HG03378 (cell line): ENCODE data around the gene PRKAR1A.

Source experiments
- ATAC-seq: cut with Tn5 transposase; IDR thresholded peaks from one replicate; pipeline ENCODE4 v1.9.1; 2021; ENCODE audit warnings: mild to moderate bottlenecking, moderate library complexity; ENCODE audit not compliant: unreplicated experiment

PRKAR1A gene

DNA sequence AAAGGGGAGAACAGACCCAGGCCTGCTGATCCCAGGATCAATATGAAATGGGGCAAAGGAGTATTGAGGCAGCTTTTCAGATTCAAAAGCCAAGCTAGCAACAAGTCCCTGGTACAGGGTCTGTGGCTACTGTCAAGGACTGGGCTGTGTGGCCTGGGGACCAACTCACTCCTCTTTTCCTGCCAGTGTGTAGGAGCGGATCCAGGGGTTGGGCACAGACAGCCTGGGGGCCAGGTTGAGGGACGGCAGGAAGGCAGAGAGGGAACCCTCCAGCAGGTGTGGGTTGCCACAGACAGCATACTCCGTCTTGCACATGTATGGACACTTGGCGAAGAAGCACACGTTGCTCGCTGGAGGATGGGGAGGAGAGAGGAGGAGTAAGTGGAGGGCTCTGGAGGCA is 29.6 kb downstream of the PRKAR1A start:
- ATAC-seq: no peak

DNA sequence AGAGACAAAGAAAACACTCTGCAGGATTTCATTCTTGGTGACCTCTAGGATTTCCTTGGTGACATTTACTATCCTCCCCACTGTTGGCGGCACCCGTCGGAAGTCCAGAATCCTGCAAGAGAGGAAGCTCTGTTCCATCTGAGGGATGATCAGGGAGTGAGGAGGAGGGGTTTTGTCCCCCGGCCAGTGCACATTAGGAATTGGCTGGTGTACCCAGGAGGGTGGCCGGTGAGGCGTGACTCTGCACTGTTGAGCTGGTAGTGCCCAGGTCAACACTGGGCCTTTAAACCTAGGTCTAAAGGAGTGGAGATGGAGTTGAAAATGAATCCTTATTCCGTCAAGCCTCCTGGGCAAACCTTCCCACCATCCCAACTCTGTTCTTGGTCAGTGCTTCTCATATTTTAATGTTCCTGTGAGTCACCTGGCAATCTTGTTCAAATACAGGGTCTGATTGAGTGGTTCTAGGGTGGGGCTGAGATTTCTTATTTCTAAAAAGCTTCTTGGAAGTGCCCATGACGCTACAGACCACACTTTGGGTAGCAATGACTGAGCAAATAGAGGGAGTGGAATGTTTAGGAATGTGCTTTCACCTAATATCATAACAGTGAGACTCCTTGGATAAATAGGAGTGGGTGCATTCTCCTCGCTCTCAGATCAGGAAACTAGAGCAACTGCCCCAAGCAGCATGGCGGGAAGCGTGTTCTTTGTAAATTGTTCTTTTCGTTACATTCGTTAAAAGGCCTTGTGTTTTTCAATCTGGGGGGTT is 30.7 kb downstream of the PRKAR1A start:
- ATAC-seq: no peak

DNA sequence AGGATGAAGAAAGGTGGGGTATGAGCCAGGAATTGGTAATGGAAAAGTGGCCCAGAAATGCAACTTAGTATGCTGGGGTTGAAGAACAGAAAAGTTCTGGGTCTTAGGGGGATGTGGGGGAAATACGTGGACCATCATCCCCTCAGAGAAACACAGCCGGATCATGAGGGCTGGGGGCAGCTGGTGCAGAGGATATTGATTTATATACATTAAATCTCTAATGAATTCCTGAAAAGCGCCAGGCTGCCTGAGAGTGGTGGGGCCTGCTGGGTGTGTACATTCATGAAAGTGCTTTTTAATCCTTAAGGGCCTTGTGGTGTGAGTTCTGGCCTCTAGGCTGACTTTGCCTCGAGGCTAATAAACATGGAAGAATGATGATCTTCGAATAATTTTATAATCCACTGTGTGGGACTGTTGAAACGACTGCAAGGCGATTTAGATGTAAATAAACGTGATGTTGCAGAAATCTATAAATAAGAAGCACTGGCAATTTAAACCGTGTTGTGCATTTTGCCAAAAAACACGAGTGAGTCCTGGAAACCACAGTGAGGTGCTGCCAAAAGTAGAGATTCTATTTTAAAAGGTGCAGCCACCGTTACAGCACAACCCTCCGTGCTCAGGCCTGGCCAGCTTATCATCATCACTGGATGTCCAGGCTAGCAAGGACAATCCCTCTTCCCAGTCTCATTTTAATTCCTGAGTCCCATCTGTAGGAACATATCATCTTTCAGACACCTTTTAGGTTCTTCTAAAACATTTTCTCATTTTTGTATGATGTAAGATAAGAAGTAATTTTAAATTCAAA is 32.1 kb downstream of the PRKAR1A start:
- no peak for ATAC-seq

DNA sequence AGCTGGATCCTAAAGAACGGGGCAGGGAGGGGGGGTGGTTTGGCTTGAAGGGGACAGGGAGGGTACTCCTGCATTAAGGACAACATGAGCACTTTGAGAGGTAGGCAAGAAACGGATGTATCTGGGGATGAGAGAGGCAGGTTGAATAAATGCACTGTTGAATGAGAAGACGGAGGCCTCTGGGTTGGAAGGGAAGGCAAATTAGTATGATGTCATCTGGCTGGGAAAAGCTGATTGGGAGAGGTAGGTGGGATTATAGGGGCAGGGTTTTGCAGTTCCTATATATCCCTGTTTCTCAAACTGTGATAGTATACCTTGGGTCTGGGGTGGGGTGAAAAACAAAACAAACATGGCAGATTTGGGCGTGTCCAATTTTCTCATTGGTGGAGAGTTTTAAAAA is 44.3 kb downstream of the PRKAR1A start:
- ATAC-seq: no peak

DNA sequence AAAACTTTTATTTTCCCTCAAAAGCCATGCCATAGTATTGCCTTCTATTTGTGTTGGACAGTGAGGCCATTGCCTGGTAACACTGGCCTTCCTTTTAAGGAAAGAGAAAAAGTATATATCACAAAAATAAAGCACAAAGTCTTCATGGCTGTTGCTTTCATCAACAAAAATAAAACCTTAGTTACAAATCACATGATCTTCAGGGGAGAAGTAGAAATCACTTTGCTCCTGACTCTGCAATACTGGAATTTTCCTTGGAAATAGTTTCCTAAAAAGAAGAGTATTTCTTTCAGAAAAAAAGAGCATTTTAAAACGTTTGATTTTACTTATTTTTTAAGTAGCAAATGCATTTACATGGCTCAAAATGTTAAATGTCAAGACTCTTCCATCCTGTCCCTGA is 47.1 kb downstream of the PRKAR1A start:
- no peak for ATAC-seq

DNA sequence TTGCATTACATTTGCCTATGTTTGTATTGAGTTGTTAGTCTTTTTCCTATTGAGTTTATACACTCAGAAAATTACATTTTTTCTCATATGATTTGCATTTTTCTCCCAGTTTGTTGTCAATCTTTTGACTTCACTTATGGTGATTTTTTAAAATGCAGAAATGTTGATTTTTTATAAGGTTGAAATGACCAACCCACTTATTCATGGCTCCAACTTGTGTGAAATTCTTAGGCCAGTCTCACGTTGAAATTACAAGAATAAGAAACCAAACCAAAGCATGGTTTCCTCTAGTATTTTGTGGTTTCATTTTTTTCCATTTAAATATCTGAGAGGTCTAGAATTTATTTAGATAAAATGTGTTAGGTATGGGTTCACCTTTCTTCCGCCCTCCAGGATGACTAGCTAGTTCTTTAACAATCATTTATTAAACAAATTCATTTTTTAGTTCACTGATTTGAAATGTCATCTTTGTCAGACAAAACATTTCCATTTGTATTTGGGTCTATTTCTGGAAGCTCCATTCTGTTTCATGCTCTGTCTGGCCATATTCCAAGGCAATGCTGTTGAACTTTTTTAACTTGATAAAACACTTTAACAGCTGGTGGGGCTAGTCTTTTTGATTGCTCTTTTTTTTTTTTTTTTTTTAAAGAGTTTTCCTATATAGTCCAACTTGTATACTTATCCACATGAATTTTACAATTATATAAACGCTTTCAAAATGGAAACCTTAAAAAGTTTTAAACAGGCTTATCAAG is 48.9 kb downstream of the PRKAR1A start:
- no peak for ATAC-seq

DNA sequence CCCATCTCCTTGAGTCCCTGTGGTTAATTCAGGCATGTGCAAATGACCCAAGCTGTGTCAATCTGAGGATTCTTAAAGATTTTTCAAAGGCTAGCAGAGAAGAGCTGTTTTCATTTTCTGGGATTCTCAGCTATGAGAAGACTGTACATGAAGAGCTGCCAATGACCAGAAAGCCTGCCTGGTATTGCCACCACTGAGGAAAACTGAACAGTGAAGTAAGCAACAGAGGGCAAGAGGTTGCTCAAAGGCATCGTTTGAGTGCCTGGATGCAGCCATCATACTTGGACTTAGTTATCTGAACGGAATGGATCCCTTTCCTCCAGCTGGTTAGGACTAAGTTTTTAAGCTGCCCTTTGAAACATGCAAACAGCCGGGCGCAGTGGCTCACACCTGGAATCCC is 50.5 kb downstream of the PRKAR1A start:
- no peak for ATAC-seq

DNA sequence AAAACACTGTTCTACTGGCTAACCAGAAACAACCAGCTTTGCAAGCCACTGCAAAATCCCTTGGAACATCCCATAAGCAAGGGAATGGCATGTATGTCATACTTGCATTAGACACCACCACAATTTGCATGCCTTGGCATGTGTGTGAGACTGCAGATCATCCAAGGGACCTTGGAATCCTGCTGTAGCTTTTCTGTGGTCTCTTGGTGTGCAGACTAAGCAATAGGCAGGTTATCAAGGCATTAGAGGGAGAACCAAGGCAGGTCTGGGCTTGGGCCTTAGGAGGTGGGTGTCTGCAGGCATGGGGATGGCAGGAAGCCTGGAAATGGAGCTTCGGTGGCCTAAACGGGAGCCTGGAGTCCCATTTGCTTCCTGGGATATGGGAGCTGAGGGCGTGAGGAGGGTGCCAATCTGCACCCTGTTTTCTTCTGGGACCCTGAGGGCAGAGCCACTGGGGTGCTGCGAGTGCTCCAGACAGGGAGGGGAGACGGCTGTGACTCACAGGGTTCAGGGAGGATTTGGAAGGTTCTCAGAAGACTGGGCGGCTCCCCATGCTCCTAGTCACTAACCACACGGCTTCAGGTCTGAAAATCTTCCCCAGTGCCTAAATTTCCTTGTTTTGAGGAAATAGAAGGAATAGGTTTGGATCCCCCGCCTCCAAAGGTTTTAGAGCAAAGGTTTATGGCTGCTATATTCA is 52.3 kb downstream of the PRKAR1A start:
- no peak for ATAC-seq

DNA sequence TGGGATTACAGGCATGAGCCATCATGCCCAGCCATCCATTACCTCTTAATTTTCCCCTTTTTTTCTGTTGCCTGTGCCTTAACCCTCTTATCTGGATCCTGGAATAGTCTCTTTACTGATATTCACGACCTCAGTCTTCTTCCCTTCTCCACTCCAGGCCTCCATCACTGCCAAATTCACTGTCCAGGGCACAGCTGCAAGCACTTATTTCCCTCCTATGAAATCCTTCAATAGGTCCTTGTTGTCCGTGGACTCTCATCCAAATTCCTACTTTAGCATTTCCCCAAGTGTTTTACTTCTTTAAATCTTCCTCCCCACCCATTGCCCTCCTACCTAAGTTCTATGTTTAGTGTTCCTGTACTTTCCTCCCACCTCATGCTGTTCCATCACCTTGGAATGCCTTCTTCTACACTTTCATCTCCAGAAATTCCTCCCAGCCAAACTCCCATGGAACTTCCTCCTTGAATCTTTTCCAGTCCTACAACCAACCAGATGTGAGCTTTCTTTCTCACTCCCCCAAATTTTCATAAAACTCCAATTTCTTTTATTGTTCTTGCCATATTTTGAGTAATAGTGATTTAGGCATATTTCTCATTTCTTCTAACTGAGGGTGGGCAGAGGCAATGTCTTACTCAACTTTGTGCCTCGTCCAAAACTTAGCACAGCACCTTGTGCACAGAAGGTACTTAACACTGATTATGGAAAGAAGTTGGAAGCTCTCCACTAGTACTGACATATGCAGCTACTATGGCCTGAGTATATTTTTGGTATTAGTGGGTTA is 53.6 kb downstream of the PRKAR1A start:
- ATAC-seq: no peak

DNA sequence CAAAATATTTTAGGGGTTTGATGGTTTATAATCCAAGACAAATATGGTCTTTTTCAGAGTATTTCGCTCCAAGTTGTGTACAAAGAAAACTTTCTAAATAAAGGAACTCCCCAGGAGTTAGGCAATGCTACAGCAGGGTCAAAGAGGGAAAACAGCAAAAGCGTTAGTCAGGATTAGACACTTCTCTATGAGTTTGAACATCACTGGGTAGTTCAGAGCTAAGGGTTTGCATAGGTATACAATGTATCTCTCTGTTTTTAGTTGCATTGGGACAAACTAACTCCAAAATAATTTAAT is 54.2 kb downstream of the PRKAR1A start:
- no peak for ATAC-seq

DNA sequence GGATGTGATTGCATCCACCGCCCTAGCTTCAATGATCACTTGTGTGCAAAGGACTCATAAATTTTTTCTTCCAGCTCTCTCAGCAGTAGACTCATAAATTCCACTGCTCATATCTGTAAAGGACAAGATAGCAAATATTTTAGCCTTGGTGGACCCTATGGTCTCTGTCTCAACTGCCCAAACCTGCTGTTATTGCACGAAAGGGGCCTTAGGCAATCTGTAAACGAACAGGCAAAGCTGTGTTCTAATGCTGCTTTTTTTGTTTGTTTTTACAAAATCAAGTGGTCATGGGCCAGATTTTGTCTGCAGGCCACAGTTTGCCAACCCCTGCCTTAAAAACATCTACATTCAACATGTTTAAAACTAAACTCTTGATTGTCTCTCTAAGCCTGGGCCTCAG is 54.8 kb downstream of the PRKAR1A start:
- ATAC-seq: no peak

DNA sequence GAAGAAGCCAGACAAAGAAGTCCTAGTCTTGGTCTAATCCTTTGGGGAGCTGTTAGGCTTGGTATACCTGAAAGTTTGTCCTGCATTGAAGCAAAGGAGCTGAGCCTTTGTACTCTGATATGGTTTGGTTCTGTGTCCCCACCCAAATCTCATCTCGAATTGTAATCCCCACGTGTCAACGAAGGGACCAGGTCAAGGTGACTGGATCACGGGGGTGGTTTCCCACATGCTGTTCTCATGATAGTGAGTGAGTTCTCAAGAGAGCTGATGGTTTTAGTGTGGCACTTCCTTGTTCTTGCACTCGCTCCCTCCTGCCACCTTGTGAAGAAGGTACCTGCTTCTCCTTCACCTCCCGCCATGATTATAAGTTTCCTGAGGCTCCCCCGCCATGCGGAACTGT is 55.4 kb downstream of the PRKAR1A start:
- no peak for ATAC-seq

DNA sequence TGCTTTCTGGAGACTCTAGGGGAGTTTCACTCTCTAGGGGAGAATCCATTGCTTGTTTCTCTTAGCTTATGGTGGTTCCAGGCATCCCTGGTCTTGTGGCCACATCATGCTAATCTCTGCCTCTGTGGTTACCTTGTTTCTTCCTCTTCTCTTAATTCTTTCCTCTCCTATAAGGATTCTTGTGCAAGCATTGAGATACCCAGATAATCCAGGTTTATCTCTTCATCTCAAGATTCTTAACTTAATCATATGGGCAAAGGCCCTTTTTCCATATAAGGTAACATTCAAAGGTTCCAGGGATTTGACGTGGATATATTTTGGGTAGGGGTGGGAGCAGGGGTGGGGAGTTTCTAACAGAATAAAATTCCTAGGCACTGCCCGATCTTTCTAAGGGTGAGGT is 56.4 kb downstream of the PRKAR1A start:
- ATAC-seq: no peak

DNA sequence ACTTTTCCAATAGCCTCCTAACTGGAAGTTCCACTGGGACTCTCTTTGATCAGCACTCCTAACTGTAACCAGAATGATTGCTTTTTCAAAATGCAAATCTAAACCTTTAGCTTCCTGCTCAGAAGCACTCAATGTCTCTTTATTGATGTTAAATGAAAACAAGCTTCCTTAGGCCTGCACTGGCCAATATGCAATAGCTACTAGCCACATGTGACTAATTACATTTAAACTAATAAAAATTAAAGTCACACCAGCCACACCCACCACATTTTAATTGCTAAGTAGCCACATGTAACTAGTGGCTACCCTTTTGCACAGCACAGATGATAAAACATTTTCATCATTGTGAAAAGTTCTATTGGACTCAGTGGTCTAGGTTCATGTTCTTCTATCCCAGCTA is 57.1 kb downstream of the PRKAR1A start:
- ATAC-seq: no peak

DNA sequence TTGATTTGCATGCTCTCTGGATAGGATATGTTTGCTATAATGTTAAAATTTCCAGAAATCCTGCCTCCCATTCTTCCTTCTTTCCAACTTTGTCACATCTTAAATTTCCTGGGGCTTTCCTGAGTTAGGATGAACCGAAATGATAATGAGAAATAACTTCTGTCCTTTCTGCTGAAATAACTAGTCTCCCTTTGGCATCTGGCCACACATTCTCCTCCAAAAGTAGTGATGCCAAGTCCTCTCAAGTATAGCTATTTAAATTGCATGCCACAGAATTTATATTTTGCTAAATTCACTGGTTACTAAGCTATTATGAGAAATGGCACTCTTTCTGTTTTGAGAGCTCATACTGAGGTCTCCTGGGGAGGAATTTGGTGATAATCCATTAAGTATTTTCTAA is 58.3 kb downstream of the PRKAR1A start:
- ATAC-seq: no peak

DNA sequence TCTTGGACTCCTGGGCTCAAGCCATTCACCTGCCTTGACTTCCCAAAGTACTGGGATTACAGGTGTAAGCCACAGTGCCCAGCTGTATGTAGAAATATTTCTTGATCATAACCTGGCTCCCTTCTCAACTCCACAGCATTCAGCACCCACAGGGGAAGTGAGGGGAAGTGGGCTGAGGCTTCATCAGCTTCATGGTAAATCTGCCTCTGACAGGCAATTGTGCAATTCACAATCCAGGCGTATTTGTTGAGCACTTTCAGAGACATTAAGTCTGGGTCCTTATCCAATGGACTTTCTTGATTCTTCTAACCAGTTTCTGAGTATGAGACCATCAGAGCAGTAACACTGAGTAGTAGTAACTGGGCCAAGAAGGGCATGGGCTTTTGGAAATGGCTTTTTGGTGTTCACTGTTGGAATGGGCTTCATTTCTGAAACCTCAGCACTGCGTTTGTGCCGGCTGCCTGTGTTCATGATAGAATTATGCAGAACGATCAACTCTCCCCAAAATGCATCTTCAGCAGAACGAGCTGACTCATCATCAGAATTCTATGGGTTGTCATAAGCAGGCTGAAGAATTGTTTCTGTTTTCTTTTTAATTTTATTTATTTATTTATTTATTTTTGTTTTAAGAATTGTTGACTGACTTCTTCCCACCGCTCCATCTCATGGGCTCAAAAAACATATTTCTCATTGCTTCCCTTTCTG is 60.1 kb downstream of the PRKAR1A start:
- ATAC-seq: no peak

DNA sequence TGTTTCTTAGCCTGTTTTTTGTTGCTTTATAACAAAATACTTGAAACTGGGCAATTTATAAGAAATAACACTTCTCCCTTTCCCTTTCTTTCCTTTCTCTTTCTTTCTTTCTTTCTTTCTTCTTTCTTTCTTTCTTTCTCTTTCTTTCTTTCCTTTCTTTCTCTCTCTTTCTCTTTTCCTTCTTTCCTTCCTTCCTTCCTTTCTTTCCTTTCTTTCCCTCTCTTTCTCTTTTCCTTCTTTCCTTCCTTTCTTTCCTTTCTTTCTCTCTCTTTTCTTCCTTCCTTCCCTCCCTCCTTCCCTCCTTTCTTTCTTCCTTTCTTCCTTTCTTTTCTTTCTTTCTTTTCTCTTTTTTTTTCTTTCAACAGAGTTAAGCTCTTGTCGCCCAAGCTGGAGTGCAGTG is 61.1 kb downstream of the PRKAR1A start:
- no peak for ATAC-seq

DNA sequence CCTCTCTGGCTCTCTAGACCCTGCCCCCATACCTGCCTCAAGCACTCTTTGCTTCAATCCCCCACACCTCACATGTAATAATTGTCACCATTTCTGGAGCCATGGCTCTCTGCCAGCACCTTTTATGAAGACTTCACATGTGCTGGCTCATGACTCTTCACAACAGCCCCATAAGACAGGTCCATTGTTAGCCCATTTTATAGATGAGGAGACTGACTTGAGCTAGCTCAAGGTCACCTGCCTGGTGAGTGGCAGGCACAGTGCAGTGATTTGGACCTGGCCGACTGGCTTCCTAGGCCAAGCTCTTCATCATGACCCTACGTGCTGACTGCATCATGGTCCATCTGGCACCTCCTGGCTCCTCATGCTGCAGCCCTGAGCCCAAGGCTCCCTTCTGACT is 63.9 kb downstream of the PRKAR1A start:
- ATAC-seq: no peak

DNA sequence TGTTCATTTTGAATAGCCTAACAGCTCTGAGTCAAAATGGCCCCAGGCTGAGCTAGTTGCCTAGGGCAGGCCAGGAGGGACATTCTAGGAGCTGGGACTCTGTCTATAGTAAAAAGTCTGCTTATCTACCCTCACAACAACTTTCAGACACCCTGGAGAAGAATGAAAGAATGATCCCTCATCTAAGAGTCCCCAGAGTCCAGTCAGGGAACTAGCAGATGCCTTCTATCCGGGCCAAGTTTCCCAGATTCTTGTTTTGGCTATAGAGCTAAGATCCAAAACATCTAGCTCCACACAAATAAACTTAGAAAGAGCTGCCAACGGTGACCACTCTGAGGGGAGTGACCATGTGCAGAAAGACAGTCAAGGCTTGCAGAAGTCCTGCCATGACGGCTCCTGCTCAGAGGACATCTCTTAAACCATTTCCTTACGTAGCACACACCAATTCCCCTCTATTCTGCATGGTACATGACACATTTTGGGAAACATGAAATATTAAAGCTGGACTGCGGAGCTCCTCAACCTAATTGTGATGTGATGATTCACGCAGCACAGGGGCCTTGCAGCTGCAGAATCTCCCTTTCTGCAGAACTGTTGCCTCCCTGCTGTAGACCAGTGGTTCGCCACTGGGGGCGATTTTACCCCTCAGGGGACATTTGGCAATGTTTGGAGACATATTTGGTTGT is 64.7 kb downstream of the PRKAR1A start:
- ATAC-seq: no peak

DNA sequence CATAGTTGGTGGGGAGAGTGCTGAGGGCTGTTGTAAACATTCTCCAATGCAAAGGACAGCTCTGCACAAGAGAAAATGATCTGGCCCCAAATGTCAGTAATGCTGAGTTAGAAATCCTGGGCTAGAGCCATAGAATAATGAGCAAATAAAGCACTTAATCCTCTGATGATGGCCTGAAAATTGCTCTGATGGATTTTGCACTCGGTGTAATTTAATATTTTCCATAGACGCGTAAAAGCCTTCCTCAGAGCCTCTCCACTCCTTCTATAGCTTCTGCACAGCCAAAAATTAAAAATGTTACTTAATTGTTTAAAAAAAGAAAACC is 65.2 kb downstream of the PRKAR1A start:
- ATAC-seq: no peak
